Activated CD8-positive, alpha-beta T cell treated with anti-CD3 and anti-CD28 coated beads for 36 hours (primary cell): ENCODE results near the gene SH3GL2. TPM values are rescaled to one million over a fixed set of nuclear protein-coding genes. Genes with fewer than 3 reads are reported as not detected.

Experiments used
- ATAC-seq: fragments of 200-7000 bp; cut with Tn5 transposase; one replicate; pipeline ENCODE4 v1.10.0; 2021; ENCODE audit warnings: mild to moderate bottlenecking, moderate library complexity
- CTCF ChIA-PET: fragments of 350-600 bp; sonication (Branson Sonifier 250); formaldehyde crosslinking; loops from one replicate; lab custom pipeline; 2021; ENCODE audit warnings: antibody characterized with exemption; lab: Charles Lee
- POLR2A ChIA-PET: fragments of 350-600 bp; sonication (Branson Sonifier 250); formaldehyde crosslinking; loops from one replicate; lab custom pipeline; 2021; ENCODE audit warnings: antibody characterized with exemption; lab: Charles Lee
- DNase-seq: peaks from one replicate; pipeline ENCODE4 v3.0.0-alpha.2; 2020
- H3K27ac Mint-ChIP-seq: one replicate; pipeline ENCODE4 v1.8.0; 2021; ENCODE audit warnings: mild to moderate bottlenecking, mixed read lengths
- H3K27me3 Mint-ChIP-seq: one replicate; pipeline ENCODE4 v1.8.0; 2021; ENCODE audit warnings: mixed read lengths
- H3K36me3 Mint-ChIP-seq: one replicate; pipeline ENCODE4 v1.8.0; 2021; ENCODE audit warnings: low read depth, mixed read lengths
- H3K4me1 Mint-ChIP-seq: one replicate; pipeline ENCODE4 v1.8.0; 2021; ENCODE audit warnings: low read depth, mixed read lengths
- H3K4me3 Mint-ChIP-seq: one replicate; pipeline ENCODE4 v1.8.0; 2021; ENCODE audit warnings: mild to moderate bottlenecking, moderate library complexity, mixed read lengths
- H3K9me3 Mint-ChIP-seq: one replicate; pipeline ENCODE4 v1.8.0; 2021; ENCODE audit warnings: mixed read lengths
- CTCF ChIP-seq: fragments of 200-600 bp; IDR thresholded peaks from one replicate; pipeline ENCODE4 v1.8.0; 2022; ENCODE audit warnings: antibody characterized with exemption, mild to moderate bottlenecking
- intact Hi-C: fragments of 100-400 bp; cut with micrococcal nuclease; formaldehyde crosslinking; loops from one replicate; pipeline ENCODE4 v1.10.0; 2022
- total RNA-seq, 2 experiments: library from RNA; stranded (reverse); gene quantifications; one replicate each; pipeline ENCODE4 v1.2.3, GENCODE V29; 2021

Gene SH3GL2
- total RNA-seq, 2 experiments from 2014 or later: not detected

- POLR2A ChIA-PET: no interaction called here
These were observed 160.2 kb downstream of the SH3GL2 start for GRCh38 chr9:17739022-17739421.

GRCh38 chr9:17739736-17740135 is 160.9 kb downstream of the SH3GL2 start:
- ATAC-seq (no peak), DNase-seq (no peak)
- H3K27me3 Mint-ChIP-seq: no peaks in the 10 kb centered on the region
- H3K27ac Mint-ChIP-seq: no peak overlapping the region
- H3K4me3 Mint-ChIP-seq: no peak overlapping the region
- peaks cover 11% of the 10 kb centered on the region for H3K9me3 Mint-ChIP-seq
- H3K4me1 Mint-ChIP-seq: no peaks in the 10 kb centered on the region
- intact Hi-C loops: no loop called here
- CTCF ChIA-PET: no interaction called here
- POLR2A ChIA-PET: no interaction called here
- H3K36me3 Mint-ChIP-seq: no peaks in the 10 kb centered on the region
- no peak for TF ChIP-seq CTCF

More at GRCh38 chr9:17739022-17739421, 160.2 kb downstream of the SH3GL2 start:
- no peak overlapping the region for H3K27ac Mint-ChIP-seq
- H3K4me1 Mint-ChIP-seq: no peaks in the 10 kb centered on the region
- no peak for TF ChIP-seq CTCF
- CTCF ChIA-PET: no interaction called here
- intact Hi-C loops: no loop called here
- H3K36me3 Mint-ChIP-seq: no peaks in the 10 kb centered on the region
- DNase-seq: no peak
- no peak overlapping the region for H3K4me3 Mint-ChIP-seq
- peaks cover 11% of the 10 kb centered on the region for H3K9me3 Mint-ChIP-seq
- ATAC-seq: no peak
- H3K27me3 Mint-ChIP-seq: no peaks in the 10 kb centered on the region

- CTCF ChIA-PET: no interaction called here
- Mint-ChIP-seq H3K4me1 (no peaks in the 10 kb centered on the region), H3K36me3 (no peaks in the 10 kb centered on the region)
These were observed 163.2 kb downstream of the SH3GL2 start for GRCh38 chr9:17742067-17742466.

GRCh38 chr9:17744786-17745185 is 165.9 kb downstream of the SH3GL2 start:
- Mint-ChIP-seq H3K4me1 (no peaks in the 10 kb centered on the region), H3K36me3 (no peaks in the 10 kb centered on the region), H3K27me3 (no peaks in the 10 kb centered on the region), H3K27ac (no peak overlapping the region), H3K9me3 (peaks cover 6% of the 10 kb centered on the region), H3K4me3 (no peak overlapping the region)
- no peak for DNase-seq
- CTCF ChIA-PET: no interaction called here
- intact Hi-C loops: no loop called here
- POLR2A ChIA-PET: no interaction called here
- ATAC-seq: no peak
- TF ChIP-seq CTCF: no peak

More at GRCh38 chr9:17742067-17742466, 163.2 kb downstream of the SH3GL2 start:
- Mint-ChIP-seq H3K27me3 (no peaks in the 10 kb centered on the region), H3K27ac (no peak overlapping the region), H3K4me3 (no peak overlapping the region), H3K9me3 (peaks cover 4% of the 10 kb centered on the region)
- intact Hi-C loops: no loop called here
- POLR2A ChIA-PET: no interaction called here
- DNase-seq: no peak
- TF ChIP-seq CTCF: no peak
- no peak for ATAC-seq

GRCh38 chr9:17750269-17750668 is 171.4 kb downstream of the SH3GL2 start:
- no peaks in the 10 kb centered on the region for H3K27me3 Mint-ChIP-seq
- CTCF ChIA-PET: no interaction called here

More at GRCh38 chr9:17750269-17750668, 171.4 kb downstream of the SH3GL2 start:
- POLR2A ChIA-PET: no interaction called here
- no peaks in the 10 kb centered on the region for H3K36me3 Mint-ChIP-seq
- DNase-seq (no peak), ATAC-seq (no peak)
- H3K27ac Mint-ChIP-seq: no peak overlapping the region
- H3K9me3 Mint-ChIP-seq: peaks cover 7% of the 10 kb centered on the region
- intact Hi-C loops: no loop called here
- no peak for TF ChIP-seq CTCF
- no peak overlapping the region for H3K4me3 Mint-ChIP-seq
- no peaks in the 10 kb centered on the region for H3K4me1 Mint-ChIP-seq
